Activated T-cell treated with anti-CD3 and anti-CD28 coated beads, Interleukin-2, amount 50 U/mL, for 24 hours (primary cell): ENCODE measurements around the gene CCDC88C.
"Not testable (repeated sequence)": the region's sequence is repeated elsewhere in the genome, so short reads cannot be mapped to it uniquely, and the experiment has no call there.

Experiments used
- DNase-seq: peaks from one replicate; pipeline ENCODE4 v3.0.0-alpha.2; 2020
- H3K27ac Mint-ChIP-seq: 2 replicates; pipeline ENCODE4 v1.8.0; 2020; ENCODE audit warnings: mild to moderate bottlenecking, mixed read lengths
- H3K27me3 Mint-ChIP-seq: 2 replicates; pipeline ENCODE4 v1.8.0; 2020; ENCODE audit warnings: mixed read lengths
- H3K36me3 Mint-ChIP-seq: 2 replicates; pipeline ENCODE4 v1.8.0; 2020; ENCODE audit warnings: low read depth, mixed read lengths
- H3K4me1 Mint-ChIP-seq: 2 replicates; pipeline ENCODE4 v1.8.0; 2020; ENCODE audit warnings: low read depth, mixed read lengths
- H3K4me3 Mint-ChIP-seq: 2 replicates; pipeline ENCODE4 v1.8.0; 2020; ENCODE audit warnings: mild to moderate bottlenecking, moderate library complexity, mixed read lengths
- H3K9me3 Mint-ChIP-seq: 2 replicates; pipeline ENCODE4 v1.8.0; 2020; ENCODE audit warnings: mixed read lengths

Gene CCDC88C

GRCh38 chr14:91254461-91254860 is 163.2 kb downstream of the CCDC88C start:
- H3K4me1 Mint-ChIP-seq, result peaks cover 69% of the 10 kb centered on the region
- H3K4me3 Mint-ChIP-seq, result peak overlapping the region; percentile 63
- no peaks in the 10 kb centered on the region for H3K9me3 Mint-ChIP-seq
- H3K36me3 Mint-ChIP-seq, result peaks cover 3% of the 10 kb centered on the region
- peak overlapping the region; percentile 76 for H3K27ac Mint-ChIP-seq
- DNase-seq, result no peak
- H3K27me3 Mint-ChIP-seq, result no peaks in the 10 kb centered on the region

DNA sequence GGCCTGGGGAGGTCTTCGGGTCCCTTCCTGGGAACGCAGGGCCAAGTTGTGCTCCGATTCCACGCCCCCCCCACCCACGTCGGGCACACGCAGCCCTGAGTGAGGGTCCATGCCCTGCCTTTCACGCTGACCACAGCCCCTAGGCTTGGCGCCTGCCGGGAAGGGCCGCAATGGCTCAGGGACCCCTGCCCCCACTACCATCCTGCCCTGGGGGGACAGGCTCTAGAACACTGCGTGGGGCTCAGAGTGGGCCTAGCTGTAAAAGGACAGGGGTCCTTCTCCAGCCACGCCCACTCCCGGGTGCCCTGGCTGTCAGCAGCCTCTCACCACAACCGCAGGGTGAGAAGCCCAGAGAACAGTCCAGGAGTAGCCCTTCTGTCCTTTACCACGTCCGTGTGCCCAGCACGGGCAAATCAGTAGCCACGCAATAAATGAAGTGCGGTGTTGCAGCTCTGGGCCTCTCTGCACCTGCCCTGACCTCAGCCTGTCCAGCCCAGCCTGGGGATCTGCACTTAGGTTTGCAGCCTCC is 163.8 kb downstream of the CCDC88C start:
- Mint-ChIP-seq H3K36me3 (peaks cover 3% of the 10 kb centered on the region), H3K27me3 (no peaks in the 10 kb centered on the region), H3K9me3 (no peaks in the 10 kb centered on the region), H3K27ac (peak overlapping the region; percentile 76), H3K4me1 (peaks cover 71% of the 10 kb centered on the region), H3K4me3 (peak overlapping the region; percentile 63)
- no peak for DNase-seq

DNA sequence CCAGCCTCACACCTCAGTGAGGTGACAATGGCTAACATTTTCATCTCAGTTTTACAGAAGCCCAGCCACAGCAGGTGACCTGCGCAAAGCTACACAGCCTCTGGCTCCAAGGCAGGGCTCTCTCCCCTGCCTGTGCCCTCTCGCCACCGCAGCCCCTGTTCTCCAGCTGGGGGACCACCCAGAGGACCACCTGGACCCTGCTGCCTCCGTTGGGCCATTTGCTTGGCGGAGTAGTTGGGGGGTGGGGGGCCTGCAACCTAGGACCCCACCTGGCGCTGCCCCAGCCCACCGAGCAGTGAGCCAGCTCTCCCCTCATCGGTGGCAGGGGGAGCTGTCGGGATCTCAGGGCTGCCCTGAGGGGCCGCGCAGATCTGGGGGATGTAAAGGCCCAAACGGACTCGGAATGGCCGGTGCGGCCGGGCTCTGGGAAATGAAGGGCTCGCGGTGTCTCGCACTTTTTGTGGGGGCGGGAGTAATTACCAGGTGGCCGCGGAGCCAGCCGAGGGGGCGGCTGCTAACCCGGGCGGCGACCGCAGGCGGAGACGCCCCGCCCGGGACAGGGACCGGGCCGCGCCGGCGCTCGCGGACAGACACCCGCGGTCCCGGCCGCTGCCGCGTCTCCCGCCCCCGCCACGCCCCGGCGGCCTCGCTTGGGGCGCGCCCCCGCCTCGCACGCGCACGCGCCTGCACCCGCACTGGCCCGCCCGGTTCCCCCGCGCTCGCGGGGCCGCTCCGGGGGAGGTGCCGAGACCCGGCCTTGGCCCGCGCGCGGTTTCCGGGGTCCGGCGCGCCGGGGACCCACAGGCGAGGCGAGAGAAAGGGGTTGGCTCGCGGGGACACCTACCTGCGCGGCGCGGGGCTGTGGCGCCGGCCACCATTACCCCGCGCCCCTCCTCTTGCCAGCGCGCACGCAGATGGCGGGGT is 164.5 kb downstream of the CCDC88C start:
- Mint-ChIP-seq H3K4me1 (peaks cover 73% of the 10 kb centered on the region), H3K27ac (peak overlapping the region; percentile 82), H3K9me3 (no peaks in the 10 kb centered on the region), H3K27me3 (no peaks in the 10 kb centered on the region), H3K36me3 (peaks cover 3% of the 10 kb centered on the region), H3K4me3 (peak overlapping the region; percentile 63)
- DNase-seq, result peak; percentile 73

DNA sequence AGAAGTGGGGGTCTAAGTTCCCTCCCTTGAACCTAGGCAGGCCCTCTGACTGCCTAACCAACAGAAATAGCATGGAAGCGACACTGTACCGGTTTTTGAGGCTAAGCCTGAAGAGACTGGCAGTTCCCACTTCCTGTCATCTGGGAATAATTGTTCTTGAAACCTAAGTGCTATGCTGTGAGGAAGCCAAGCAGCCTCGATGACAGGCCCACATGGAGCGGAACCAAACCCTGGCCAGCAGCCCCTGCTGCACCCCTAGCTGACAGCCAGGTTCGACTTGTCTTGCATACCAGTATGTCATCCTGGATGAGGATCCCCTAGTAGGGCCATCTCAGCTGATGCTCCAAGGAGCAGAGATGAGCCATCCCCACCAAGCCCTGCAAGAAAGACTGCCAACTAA is 166.7 kb downstream of the CCDC88C start:
- DNase-seq, result no peak
- no peaks in the 10 kb centered on the region for H3K27me3 Mint-ChIP-seq
- H3K36me3 Mint-ChIP-seq, result peaks cover 16% of the 10 kb centered on the region
- H3K4me3 Mint-ChIP-seq, result no peak overlapping the region
- H3K27ac Mint-ChIP-seq, result peak overlapping the region; percentile 88
- peaks cover 4% of the 10 kb centered on the region for H3K9me3 Mint-ChIP-seq
- H3K4me1 Mint-ChIP-seq, result peaks cover 80% of the 10 kb centered on the region

DNA sequence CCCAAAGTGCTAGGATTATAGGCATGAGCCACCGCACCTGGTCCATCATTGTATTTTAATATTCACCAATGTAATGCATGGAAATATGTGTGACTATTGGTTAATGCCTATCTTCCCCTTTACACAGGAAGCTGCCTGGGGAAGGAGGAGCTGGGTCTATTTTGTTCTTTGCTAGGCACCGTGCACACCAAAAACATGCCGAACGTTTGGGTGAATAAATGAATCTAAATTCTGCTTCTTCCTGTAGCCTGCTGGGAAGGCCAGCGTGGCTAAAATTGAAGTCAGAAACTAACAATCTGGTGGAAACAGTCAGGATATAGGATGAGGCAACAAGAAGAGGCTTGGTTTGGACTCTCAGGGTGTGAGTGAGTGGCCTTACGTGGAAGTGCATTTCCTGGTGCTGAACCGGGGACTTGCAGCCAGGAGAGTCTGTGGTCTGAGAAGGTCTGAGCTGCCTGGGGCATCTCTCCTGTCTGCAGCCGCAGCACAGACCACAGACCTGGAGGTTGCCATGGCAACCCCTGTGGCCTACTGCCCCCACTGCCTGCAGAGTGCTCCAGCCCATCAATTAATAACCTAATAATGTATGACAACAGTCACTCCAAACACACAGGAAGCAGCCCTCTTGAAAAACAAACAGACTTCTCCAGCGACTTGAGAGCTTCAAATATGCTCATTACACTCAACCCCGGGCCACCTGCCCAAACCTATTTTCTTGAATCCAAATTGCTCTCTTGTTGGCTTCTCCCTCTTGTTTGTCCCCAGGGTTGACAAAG is 167.6 kb downstream of the CCDC88C start:
- Mint-ChIP-seq H3K36me3 (peaks cover 16% of the 10 kb centered on the region), H3K4me3 (peak overlapping the region; percentile 27)

DNA sequence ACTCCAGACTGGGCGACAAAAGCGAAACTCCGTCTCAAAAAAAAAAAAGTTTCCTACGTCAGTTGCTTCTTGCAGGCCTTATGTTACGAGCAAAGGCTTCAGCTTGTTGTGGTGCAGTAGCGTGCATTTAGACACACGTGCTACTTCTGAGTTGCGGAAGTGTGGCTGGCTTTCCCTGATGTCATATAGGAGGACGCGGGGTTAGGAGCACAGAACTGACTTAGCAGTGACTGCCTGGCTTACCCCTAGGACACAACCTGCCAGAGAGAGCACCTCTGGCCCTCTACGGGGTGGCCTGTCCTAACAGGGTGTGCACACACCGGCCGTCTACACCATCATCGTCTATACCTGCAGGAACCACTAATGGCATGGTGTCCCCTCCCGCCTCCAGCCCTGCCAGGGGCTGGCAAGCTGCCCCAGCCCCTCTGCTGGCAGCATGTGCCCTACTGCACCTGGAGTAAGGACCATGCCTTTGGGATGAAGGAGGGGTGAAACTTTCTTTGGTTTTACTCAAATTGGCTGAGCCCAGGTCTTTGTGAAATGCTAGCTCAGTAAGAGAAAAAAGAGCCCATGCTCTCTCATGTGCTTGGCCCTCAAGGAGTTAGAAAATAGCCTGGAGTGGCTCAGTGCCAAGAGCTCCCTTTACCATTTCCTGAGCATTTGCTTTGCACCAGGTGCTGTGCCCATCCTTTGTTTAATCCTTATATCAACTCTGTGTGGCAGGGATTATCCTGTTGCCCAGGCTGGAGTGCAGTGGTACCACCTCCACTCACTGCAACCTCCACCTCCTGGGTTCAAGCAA is 171.4 kb downstream of the CCDC88C start:
- peaks cover 25% of the 10 kb centered on the region for H3K36me3 Mint-ChIP-seq
- H3K4me1 Mint-ChIP-seq, result peaks cover 94% of the 10 kb centered on the region
- H3K9me3 Mint-ChIP-seq, result peaks cover 4% of the 10 kb centered on the region
- H3K27me3 Mint-ChIP-seq, result no peaks in the 10 kb centered on the region
- H3K27ac Mint-ChIP-seq, result peak overlapping the region; percentile 98
- DNase-seq, result peak; percentile 75
- H3K4me3 Mint-ChIP-seq, result peak overlapping the region; percentile 80

More for the DNA sequence above, 167.6 kb downstream of the CCDC88C start:
- Mint-ChIP-seq H3K27me3 (no peaks in the 10 kb centered on the region), H3K9me3 (peaks cover 4% of the 10 kb centered on the region), H3K27ac (peak overlapping the region; percentile 88), H3K4me1 (peaks cover 86% of the 10 kb centered on the region)
- DNase-seq, result no peak

DNA sequence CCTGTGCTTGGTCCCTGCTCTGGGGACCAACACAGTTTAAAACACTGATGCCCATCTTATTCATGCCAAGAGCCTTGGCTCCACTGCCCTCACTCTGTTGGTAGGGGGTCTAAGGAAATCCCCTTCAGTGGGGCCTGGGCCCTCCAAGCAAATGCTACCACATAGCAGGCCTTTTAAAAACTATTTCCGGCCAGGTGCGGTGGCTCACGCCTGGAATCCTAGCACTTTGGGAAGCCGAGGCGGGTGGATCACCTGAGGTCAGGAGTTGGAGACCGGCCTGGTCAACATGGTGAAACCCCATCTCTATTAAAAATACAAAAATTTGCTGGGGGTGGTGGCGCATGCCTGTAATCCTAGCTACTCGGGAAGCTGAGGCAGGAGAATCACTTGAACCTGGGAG is 172.0 kb downstream of the CCDC88C start:
- H3K36me3 Mint-ChIP-seq, result peaks cover 26% of the 10 kb centered on the region
- H3K27ac Mint-ChIP-seq, result peak overlapping the region; percentile 98
- not testable (repeated sequence) for H3K9me3 Mint-ChIP-seq, H3K27me3 Mint-ChIP-seq, DNase-seq
- H3K4me1 Mint-ChIP-seq, result peaks cover 95% of the 10 kb centered on the region
- peak overlapping the region; percentile 80 for H3K4me3 Mint-ChIP-seq

- peaks cover 26% of the 10 kb centered on the region for H3K36me3 Mint-ChIP-seq
- peaks cover 4% of the 10 kb centered on the region for H3K9me3 Mint-ChIP-seq
- H3K4me3 Mint-ChIP-seq, result peak overlapping the region; percentile 80
- peak; percentile 79 for DNase-seq
- no peaks in the 10 kb centered on the region for H3K27me3 Mint-ChIP-seq
- peak overlapping the region; percentile 98 for H3K27ac Mint-ChIP-seq
- H3K4me1 Mint-ChIP-seq, result peaks cover 95% of the 10 kb centered on the region
These were observed 172.6 kb downstream of the CCDC88C start for GRCh38 chr14:91245029-91245428.

DNA sequence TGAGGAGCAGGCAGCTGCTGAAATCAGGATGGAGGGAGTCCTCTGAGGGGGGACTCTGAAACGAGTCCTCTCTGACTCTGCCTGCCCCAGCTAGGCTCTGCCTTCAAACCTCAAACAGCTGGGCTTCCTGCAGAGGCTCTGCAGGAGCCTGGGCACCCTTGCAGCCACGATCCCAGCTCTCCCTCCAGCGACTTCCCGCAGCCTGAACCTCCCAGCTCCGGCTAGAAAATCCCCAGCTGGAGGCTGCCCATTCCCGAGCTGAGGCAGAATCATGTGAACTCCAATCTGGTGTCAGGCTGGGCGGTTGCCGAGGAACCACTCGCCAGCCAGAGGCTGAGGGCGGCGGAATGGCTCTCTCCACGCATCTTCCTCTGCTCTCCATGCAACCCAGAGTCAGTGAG is 173.1 kb downstream of the CCDC88C start, which contains the start of gene GPR68:
GPR68 (minus strand) TSS at position 204 of the 401 bp plus-strand sequence. CDS start 9,654 bp downstream, outside the sequence.
- H3K36me3 Mint-ChIP-seq, result peaks cover 26% of the 10 kb centered on the region
- H3K4me1 Mint-ChIP-seq, result peaks cover 95% of the 10 kb centered on the region
- H3K27me3 Mint-ChIP-seq, result no peaks in the 10 kb centered on the region
- H3K4me3 Mint-ChIP-seq, result peak within 1 kb of the TSS; percentile 80
- peak; percentile 68 for DNase-seq
- H3K27ac Mint-ChIP-seq, result peak within 1 kb of the TSS; percentile 98
- H3K9me3 Mint-ChIP-seq, result peaks cover 4% of the 10 kb centered on the region

DNA sequence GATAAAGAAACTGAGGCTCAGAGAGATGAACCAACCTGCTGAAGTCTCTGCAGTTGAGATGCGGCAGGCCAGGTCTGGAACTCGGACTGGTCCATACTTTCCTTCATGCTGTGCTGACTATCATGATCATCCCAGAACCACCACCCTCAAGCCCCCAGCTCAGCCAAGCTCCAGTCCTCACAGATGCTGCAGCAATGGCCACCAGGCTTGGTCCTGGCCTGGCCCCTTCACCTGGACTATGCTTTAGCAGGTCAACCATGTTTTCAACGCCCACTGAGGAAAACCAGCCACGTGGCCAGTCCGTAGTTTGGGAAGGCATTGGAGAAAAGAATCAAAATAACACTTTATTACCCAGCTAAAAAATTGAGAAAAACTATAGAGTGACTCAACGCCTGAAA is 174.5 kb downstream of the CCDC88C start:
- Mint-ChIP-seq H3K4me3 (peak overlapping the region; percentile 80), H3K27ac (peak overlapping the region; percentile 98), H3K4me1 (peaks cover 98% of the 10 kb centered on the region), H3K9me3 (peaks cover 4% of the 10 kb centered on the region), H3K27me3 (no peaks in the 10 kb centered on the region), H3K36me3 (peaks cover 26% of the 10 kb centered on the region)
- peak; percentile 62 for DNase-seq

- no peaks in the 10 kb centered on the region for H3K27me3 Mint-ChIP-seq
- peaks cover 4% of the 10 kb centered on the region for H3K9me3 Mint-ChIP-seq
- DNase-seq, result no peak
- H3K27ac Mint-ChIP-seq, result peak overlapping the region; percentile 98
- peaks cover 98% of the 10 kb centered on the region for H3K4me1 Mint-ChIP-seq
- peak overlapping the region; percentile 80 for H3K4me3 Mint-ChIP-seq
- H3K36me3 Mint-ChIP-seq, result peaks cover 26% of the 10 kb centered on the region
These were observed 175.0 kb downstream of the CCDC88C start for GRCh38 chr14:91242635-91243034.

DNA sequence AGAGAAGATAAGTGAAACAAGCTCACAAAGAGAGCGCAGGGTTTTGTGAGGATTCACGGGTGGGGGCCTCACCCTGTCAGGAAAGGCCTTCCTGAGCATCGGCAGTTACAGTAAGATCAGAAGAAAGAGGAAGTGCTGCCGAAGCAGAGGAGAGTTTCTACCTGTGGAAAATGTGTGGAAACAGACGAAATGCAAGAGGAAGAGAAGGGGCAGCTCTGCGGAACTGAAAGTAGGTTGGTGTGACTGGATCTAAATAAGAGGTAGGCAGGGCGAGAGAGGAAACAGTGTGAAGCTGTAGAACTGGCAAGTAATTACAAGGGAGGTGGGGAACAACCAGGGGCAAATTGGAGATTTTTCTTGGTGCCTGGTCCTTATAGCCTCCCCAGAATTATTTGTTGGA is 175.8 kb downstream of the CCDC88C start:
- Mint-ChIP-seq H3K27ac (peak overlapping the region; percentile 98), H3K4me3 (peak overlapping the region; percentile 80), H3K4me1 (peaks cover 95% of the 10 kb centered on the region), H3K36me3 (peaks cover 22% of the 10 kb centered on the region), H3K27me3 (no peaks in the 10 kb centered on the region), H3K9me3 (no peaks in the 10 kb centered on the region)
- DNase-seq, result no peak

DNA sequence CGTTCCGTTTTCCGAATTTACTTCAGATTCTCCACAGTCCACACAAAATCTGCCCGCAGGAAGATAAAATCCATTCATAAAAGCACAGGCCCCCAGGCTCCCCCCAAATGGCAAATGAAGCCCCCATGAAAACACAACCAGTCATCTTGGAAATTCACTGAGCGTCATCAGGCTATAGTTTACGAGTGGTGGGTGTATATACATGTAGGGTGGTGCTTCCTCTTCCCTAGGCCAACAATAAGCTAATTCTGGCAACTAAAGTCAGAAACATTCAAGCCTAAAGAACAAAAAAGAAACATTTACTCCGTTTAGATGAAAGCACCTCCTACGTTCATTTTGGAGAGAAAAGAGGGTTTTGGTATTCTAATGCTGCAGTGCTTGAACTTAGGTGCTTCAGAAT is 179.0 kb downstream of the CCDC88C start:
- peaks cover 74% of the 10 kb centered on the region for H3K4me1 Mint-ChIP-seq

DNA sequence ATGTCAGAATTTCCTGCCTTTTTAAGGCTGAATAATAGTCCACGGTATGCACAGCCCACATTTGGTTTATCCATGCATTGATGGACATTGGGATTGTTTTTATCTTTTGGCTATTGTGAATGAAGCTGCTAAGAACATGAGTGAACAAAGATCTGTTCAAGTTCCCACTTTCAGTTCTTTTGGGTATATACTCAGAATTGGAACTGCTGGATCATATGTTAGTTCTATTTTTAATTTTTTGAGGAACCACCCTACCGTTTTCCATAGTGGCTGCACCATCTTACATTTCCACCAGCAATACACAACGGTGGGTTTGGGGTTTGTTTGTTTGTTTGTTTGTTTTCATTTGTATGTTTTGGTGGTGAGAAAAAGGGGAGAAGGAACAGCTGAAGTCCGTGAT is 179.5 kb downstream of the CCDC88C start:
- no peak overlapping the region for H3K4me3 Mint-ChIP-seq

More for the DNA sequence above, 179.0 kb downstream of the CCDC88C start:
- H3K4me3 Mint-ChIP-seq, result peak overlapping the region; percentile 34
- H3K27ac Mint-ChIP-seq, result peak overlapping the region; percentile 55
- H3K27me3 Mint-ChIP-seq, result no peaks in the 10 kb centered on the region
- peaks cover 32% of the 10 kb centered on the region for H3K36me3 Mint-ChIP-seq
- H3K9me3 Mint-ChIP-seq, result no peaks in the 10 kb centered on the region
- no peak for DNase-seq

More for the DNA sequence above, 179.5 kb downstream of the CCDC88C start:
- no peak for DNase-seq
- no peaks in the 10 kb centered on the region for H3K27me3 Mint-ChIP-seq
- H3K4me1 Mint-ChIP-seq, result peaks cover 71% of the 10 kb centered on the region
- peaks cover 29% of the 10 kb centered on the region for H3K36me3 Mint-ChIP-seq
- no peak overlapping the region for H3K27ac Mint-ChIP-seq
- H3K9me3 Mint-ChIP-seq, result no peaks in the 10 kb centered on the region
